ENCODE results near the gene UBL4B. TPM values are rescaled to one million over a fixed set of nuclear protein-coding genes. Genes with fewer than 3 reads are reported as not detected.
A peak's percentile ranks its signal among the peaks of the same experiment; 100 is the strongest.

UBL4B gene
- total RNA-seq, 1 donor from 2014 or later, result not detected

DNA sequence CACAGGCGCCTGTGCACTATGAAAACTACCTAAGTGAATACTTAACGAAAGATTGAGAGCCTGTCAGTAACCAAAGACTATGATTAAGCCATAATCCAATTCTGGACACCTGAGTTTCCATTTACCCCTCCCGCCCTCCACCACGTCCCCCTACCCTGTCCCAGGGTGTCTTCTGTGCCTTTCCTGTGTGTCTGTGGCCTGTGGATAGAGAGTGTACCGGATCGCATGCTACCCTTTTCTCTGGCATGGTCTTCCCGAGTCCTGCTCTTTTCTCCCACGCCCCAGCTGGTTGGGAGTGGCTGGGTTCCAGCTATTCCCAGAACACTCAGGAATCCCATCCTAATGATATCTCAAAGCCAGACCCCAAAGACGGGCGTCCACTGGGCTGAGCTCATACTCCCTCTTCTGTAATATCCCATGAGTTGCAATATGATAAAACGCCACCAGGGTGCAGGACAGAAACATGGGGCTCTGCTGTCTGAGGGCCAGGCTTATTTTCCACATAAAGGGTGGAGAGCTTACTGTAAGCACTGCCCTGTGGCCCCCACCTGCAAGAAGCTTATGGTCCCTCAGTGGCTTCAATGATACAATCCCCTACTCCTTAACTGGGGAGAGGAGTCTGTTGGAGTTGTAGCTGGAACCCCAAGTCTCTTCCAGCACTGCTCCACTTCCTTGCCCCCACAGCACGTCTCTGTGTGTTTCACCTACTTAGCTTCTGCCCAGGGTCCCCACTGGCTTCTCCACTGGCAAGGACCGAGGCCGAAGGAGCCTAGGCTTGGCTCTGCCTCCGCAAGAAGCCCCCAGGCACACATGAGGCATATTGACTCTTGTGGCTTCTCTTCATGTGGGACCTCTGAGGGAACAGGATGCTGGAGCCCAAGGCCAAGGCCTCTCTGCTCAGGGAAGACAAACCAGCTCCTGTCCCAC, 24.2 kb upstream of the UBL4B start:
- Histone ChIP-seq H3K36me3 (no peaks in the 10 kb centered on the region), H3K4me1 (peaks cover 19% of the 10 kb centered on the region), H3K9me3 (no peaks in the 10 kb centered on the region), H3K27ac (no peak overlapping the region), H3K27me3 (ENCODE audit: low read depth) (peaks cover 15% of the 10 kb centered on the region), H3K4me3 (no peak overlapping the region)
- no peak for DNase-seq
- ATAC-seq, result peak; percentile 67 to 70
- TF ChIP-seq, protein P1, sequence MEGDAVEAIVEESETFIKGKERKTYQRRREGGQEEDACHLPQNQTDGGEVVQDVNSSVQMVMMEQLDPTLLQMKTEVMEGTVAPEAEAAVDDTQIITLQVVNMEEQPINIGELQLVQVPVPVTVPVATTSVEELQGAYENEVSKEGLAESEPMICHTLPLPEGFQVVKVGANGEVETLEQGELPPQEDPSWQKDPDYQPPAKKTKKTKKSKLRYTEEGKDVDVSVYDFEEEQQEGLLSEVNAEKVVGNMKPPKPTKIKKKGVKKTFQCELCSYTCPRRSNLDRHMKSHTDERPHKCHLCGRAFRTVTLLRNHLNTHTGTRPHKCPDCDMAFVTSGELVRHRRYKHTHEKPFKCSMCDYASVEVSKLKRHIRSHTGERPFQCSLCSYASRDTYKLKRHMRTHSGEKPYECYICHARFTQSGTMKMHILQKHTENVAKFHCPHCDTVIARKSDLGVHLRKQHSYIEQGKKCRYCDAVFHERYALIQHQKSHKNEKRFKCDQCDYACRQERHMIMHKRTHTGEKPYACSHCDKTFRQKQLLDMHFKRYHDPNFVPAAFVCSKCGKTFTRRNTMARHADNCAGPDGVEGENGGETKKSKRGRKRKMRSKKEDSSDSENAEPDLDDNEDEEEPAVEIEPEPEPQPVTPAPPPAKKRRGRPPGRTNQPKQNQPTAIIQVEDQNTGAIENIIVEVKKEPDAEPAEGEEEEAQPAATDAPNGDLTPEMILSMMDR (IDR thresholded peaks at IDR 0.05), result peak; percentile 72
- intact Hi-C loops (cut with DNase I), result no loop called here

DNA sequence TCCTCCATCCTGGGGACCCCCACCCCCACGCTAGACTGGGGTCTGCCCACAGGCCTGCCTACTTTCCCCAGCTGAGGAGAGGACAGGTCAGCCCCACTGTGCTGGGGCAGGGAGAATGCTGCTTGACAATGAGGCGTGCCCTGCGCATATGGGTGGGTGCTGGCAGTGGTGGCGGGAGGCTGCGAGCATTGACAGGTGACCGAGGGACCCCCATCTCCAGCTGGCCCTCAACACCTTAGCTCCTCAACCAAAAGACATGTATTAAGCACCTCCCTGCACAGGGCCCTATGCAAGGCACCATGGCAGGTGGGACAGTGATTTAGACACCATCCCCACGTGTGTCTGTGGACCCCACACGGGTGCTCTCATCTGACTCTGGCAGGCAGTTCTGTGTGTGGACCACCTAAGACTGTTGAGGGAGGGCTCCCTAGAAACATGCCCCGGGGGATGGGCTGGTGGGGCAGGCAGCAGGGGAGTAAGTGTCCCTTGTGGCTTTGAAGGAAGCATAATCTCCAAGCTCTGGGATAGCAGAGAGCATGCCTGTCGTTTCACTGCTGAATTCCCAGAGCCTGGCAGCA, 23.4 kb upstream of the UBL4B start:
- Histone ChIP-seq H3K27me3 (ENCODE audit: low read depth) (peaks cover 15% of the 10 kb centered on the region), H3K36me3 (no peaks in the 10 kb centered on the region), H3K27ac (no peak overlapping the region), H3K4me1 (peaks cover 11% of the 10 kb centered on the region), H3K4me3 (no peak overlapping the region), H3K9me3 (no peaks in the 10 kb centered on the region)
- ATAC-seq (no peak), DNase-seq (no peak)
- intact Hi-C loops (cut with DNase I), result no loop called here
- TF ChIP-seq, protein P1 (IDR thresholded peaks at IDR 0.05), result no peak

DNA sequence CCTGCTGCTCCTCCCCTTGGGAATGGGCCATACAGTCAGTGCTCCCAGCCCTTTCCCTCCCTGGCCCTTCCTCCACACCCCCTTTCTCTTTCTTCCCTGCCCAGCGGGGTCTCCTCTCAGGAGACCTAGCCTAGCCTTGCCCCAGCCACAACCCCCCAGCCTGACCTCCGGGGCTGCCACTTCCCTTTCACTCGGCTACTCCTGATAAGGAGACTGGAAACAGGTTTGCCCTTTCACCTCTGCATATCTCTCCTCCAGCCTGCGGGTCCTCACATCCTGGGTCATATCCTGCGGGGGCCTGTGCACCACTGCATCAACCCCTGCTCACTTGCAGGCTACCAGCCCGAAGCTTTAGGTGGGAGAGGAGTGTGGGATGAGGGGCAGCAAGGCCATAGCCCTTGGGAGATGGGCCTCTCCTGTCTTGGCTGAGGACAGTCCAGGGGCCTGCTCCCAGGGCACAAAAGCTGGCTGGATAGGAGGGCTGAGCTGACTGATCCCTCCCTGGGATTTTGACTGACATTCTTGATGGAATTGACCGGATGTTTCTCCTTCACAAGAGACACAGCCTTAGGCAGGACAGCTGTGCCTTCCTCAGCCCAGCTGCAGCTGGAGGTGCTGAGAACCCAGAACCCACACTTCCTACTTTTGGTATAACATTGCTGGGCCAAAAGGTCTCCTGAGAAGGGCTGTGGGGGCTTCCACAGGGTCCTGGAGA, 22.5 kb upstream of the UBL4B start:
- Histone ChIP-seq H3K27me3 (ENCODE audit: low read depth) (peaks cover 15% of the 10 kb centered on the region), H3K4me1 (peaks cover 5% of the 10 kb centered on the region), H3K4me3 (no peak overlapping the region), H3K27ac (no peak overlapping the region), H3K9me3 (no peaks in the 10 kb centered on the region), H3K36me3 (no peaks in the 10 kb centered on the region)
- DNase-seq, result no peak
- TF ChIP-seq, protein P1 (IDR thresholded peaks at IDR 0.05), result no peak
- ATAC-seq, result no peak
- intact Hi-C loops (cut with DNase I), result no loop called here

DNA sequence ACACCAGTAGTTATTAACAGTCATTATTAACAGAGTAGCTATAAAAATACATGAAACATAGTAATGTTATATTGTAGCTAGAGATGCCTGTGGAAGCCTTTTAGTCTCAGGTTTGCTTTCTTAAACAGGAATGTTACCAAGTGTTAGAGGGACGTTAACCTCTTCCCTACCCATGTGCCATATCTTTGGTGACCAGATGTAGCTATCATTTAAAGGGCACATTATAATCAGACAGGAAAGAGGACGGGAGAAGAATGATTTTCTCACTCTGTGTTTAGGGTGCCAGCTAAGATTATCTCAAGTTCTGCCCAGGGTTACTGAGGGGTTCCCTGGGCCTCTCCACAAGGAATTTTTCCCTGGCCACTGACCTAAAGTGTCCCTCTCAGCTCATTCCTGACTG, 20.9 kb upstream of the UBL4B start:
- ATAC-seq (no peak), DNase-seq (no peak)
- peaks cover 19% of the 10 kb centered on the region for H3K27me3 ChIP-seq (ENCODE audit: low read depth)
- H3K36me3 ChIP-seq, result no peaks in the 10 kb centered on the region
- H3K27ac ChIP-seq, result no peak overlapping the region
- no peak overlapping the region for H3K4me3 ChIP-seq
- TF ChIP-seq, protein P1 (IDR thresholded peaks at IDR 0.05), result no peak
- no peaks in the 10 kb centered on the region for H3K4me1 ChIP-seq
- no peaks in the 10 kb centered on the region for H3K9me3 ChIP-seq
- intact Hi-C loops (cut with DNase I), result no loop called here

DNA sequence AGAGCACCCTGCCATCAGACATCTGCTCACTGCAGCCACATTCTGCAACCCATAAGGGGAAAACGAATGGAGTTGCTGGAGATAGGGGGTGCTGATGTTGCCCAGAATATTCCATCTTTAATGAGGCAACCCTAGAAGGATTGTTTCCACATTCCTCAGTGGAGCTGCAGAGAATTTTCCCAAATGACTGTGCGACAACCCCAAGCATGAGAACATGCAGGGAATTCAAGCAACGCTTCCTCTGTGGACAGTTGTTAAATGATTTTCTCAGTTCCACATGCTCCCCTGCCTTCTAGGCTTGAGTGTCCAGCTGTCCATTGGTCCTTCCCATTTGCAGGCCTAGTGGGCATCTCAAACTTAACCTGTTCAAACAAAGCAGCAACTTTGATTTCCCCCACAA, 20.5 kb upstream of the UBL4B start:
- Histone ChIP-seq H3K9me3 (no peaks in the 10 kb centered on the region), H3K4me1 (no peaks in the 10 kb centered on the region), H3K27ac (no peak overlapping the region), H3K4me3 (no peak overlapping the region), H3K36me3 (no peaks in the 10 kb centered on the region), H3K27me3 (ENCODE audit: low read depth) (peaks cover 19% of the 10 kb centered on the region)
- TF ChIP-seq, protein P1 (IDR thresholded peaks at IDR 0.05), result no peak
- DNase-seq (no peak), ATAC-seq (no peak)
- intact Hi-C loops (cut with DNase I), result no loop called here
